Ecto neural progenitor cell (in vitro differentiated cells): ENCODE measurements around the gene APP.

Experiments
- DNase-seq: peaks from one replicate; pipeline ENCODE4 v3.0.0-alpha.2; 2018; ENCODE audit warnings: low spot score

The APP gene

DNA sequence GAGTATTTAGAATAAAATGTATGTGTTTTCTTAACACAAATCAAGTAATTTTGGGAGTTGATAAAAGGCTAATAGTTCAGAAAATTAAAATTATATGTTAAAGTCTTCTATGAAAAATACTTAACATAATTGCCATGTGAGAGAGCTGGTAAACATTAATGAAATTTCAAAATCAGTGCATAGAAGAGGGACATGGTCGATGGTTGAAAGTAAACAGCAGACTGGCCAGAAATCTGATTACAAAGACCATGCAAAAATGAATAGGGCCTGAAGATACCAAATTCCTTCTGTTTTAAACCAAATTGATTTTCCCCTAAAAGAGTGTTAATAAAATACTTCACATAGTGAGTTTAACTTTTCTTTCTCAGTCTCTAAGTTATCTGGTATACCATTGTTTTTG is 307.5 kb downstream of the APP start:
- no peak for DNase-seq

GRCh38 chr21:25862596-25862995 is 308.0 kb downstream of the APP start:
- no peak for DNase-seq

GRCh38 chr21:25862112-25862511 is 308.5 kb downstream of the APP start:
- no peak for DNase-seq

- DNase-seq = no peak
Measured at GRCh38 chr21:25859235-25859929, 311.2 kb downstream of the APP start.

GRCh38 chr21:25858325-25858724 is 312.2 kb downstream of the APP start:
- DNase-seq = no peak

DNA sequence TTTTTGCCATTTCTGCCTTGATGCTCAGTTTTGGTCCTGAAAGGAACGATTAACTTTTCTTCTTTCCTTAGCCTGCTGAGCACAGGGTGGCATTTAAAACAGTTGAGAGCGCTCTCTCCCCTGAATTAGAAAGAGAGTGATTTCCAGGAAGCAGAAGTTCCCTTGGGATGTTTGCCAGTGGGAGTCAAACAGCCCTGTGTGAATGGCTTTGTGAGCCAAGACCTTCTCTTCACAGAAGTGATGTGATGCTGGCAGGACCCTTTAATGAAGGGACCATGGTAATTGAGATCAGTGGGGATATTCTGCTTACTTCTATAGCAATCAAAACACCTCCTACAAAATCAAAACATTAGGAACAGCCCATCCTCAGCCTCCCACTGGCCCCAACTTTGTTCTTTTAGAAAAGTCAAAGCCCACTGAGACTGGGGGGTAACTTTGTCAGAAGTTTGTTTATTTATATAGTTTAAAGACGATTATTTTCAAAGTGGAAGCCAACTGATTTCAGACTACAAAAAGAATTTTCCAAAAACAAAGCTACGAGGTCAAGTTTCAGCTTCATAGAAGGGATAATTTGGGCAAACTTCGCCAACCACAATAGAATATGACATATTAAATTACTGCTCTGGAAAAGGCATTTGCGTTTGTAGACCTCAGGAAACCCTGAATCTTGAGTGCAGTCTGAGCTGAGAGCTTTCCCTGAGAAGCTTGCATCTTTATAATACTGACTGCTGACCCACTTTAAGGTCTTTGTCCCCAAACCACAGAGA is 313.1 kb downstream of the APP start:
- DNase-seq = no peak

DNA sequence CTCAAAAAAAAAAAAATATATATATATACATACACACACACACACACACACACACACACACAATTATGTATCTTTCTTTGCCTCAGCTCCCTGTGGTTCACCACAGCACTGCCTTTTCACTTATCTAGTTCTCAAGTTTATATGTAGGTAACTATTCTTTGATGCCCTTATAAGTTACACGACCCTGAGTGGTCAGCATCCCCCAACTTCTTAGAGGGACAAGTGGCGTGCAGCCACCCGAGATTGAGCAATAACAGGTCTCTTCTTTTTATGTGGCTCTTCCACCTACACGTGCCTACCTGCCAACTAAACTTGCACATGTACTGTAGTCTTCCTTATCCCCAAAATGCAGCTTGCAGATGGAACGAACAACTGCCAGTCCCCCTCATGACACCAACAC is 315.0 kb downstream of the APP start:
- DNase-seq = no peak

DNA sequence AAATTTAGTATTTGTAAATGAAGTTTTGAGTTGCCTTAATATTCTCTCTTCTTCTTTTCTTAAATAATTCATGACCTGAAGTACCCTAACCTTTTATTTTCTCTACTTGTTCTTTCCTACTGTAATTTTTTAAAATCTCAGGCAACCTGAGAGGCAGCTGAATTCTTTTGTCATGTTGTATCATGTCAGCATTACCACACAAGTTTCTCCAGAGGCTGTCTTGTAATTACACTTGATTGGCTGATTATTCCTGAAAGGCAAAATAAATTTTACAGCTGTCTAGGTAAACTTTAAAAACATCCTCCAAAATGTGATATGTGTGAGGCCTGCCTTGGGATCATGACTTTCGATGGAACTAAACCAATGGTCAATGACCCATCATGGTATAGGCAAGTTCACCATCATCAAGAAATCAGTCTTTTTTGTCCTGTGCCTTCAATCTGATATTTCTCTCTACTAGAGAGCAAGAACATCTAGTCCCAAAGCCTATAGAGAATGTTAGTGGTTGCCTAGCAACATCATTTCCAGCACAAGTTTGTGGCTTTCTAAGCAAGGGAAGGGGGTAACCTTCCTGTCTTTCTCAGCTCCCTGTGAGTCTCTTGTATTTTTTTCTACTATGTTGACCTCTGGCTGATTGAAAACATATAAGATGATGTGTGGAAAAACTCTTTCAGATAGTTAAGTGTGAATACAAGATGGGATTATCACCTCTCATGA is 320.3 kb downstream of the APP start:
- no peak for DNase-seq

- DNase-seq = no peak
Measured at GRCh38 chr21:25848309-25848708, 322.3 kb downstream of the APP start.

- no peak for DNase-seq
Measured at GRCh38 chr21:25845729-25846256, 324.8 kb downstream of the APP start.

- DNase-seq = no peak
Measured at GRCh38 chr21:25842925-25843324, 327.6 kb downstream of the APP start.

DNA sequence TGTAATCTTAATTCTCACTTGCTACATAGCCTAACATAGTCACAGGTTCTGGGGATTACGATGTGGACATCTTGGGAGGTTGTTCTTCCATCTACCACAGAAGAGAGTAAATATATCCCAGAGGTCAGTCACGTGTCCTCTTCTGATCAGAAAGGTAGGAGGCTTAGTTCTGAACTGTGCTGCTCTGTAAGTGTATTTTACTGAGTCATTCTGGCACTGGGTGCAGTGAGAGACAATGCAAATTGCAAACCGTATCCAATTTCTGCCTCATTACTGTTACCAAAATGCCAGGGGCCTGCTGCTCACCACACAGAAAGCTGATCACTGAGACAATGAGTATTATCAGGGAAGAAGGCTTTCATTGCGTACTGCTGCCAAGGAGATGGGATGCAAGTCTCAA is 331.8 kb downstream of the APP start:
- DNase-seq = no peak

- no peak for DNase-seq
Measured at GRCh38 chr21:25837533-25838265, 332.9 kb downstream of the APP start.

GRCh38 chr21:25836396-25836795 is 334.2 kb downstream of the APP start:
- DNase-seq = no peak

GRCh38 chr21:25834381-25834780 is 336.2 kb downstream of the APP start:
- no peak for DNase-seq

DNA sequence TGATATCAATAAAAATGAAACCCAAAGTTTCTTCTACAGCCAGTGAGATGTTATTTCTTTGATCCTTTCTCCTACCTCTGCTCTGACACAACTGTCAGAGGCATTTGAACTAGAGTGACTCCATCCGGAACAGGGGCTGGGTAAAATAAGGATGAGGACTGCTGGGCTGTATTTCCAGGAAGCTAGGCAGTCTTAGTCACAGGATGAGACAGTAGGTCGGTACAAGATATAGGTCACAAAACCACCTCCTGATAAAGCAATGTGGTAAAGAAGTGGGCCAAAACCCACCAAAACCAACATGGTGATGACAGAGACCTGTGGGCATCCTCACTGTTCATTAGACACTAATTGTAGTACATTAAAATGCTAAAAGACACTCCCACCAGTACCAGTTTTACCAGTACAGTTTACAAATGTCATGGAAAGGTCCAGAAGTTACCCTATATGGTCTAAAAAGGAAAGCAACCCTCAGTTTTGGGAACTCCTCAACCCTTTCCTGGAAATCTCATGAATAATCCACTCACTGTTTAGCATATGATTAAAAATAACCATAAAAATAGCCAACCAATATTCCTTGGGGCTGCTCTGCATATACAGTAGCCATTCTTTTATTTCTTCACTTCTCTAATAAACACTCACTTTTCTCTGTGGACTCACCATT is 339.1 kb downstream of the APP start:
- no peak for DNase-seq
